HL-60/S4 treated with retinoic acid at 250 ng/mL for 4 days and 3 days (cell line): ENCODE measurements around the gene TIMM17B.

Source experiments
- in situ Hi-C: fragments of 300-500 bp; cut with MboI; formaldehyde crosslinking; loops from 2 replicates; pipeline ENCODE4 v1.7.0; 2022; ENCODE audit warnings: low sequenced_read_pairs

The TIMM17B gene

GRCh38 chrX:48897625-48898306, at the start of gene TIMM17B, which contains the start of gene PQBP1:
TIMM17B (minus strand) TSS chrX:48897768; CDS start chrX:48897749, 19 bp downstream.
PQBP1 (plus strand) TSS chrX:48897930; CDS start chrX:48898510, 580 bp downstream.
- in situ Hi-C loops = no loop called here

GRCh38 chrX:48945517-48946348, 48.2 kb upstream of the TIMM17B start:
- in situ Hi-C loops = no loop called here

GRCh38 chrX:48942895-48943294, 45.3 kb upstream of the TIMM17B start:
- in situ Hi-C loops = no loop called here

- in situ Hi-C loops = no loop called here
Measured at GRCh38 chrX:48940404-48940955, 42.9 kb upstream of the TIMM17B start.

DNA sequence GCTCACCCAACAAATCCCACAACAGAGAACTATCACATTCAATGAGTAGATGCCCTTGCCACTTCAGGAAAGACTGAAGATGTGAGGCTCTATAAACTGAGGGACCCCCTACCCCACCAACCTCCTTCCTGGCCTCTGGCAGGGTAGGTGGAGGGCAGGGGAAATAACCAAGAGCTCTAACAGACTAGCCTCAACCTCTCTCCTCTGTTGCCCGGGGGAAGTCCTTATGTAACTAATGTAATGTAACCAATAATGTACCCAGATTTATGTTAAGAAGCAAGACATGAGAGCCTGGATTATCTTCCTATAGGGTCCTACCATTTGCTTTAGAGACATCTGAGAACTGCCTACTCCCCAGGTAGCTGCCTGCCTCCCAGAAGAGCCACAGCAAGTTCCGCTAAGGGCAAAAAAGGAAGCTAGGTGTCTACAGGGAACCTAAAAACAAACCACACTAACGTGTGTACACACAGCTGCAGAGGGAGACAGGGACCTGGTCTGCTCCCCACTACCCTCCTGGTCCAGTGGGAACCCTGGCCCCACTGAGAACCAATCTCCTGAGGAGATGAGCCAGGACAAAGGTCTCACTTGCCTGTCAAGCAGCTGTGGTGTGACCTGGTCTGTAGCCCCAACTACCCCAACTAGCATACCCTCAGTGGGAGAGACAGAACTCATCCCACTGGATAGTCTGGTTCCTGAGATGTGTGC, 42.1 kb upstream of the TIMM17B start:
- in situ Hi-C loops = no loop called here

DNA sequence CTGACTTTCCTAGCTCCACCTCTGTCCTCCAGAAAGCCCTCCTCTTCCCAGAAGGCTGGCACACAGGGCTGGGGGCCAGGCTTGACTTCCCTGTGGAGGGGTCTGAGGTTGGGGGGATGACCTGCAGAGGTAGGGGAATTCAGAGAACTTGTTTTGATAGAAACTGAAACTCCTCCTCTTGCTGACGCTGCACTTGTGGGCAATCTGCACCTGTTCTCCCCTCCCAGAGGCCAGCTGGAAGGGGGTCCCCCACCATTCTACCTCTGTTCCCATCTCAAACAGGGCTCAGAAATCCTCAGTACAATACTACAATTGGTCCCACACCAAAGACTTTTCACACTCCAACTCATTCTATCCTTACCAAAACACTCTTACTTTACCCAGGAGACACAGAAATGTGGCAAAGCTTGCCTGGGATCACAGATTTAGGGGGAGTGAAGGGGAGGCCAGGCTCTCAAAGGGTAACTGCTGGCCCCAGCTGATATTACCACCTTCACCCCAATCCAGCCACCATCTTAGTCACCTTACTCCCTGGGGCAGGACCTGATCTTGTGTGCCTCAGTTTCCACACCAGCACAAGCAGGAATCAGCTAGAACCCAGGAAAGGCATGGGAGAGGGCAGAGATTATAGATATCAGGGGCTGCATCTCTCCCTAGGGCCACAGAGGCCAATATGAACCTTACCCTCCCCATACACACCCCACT, 41.3 kb upstream of the TIMM17B start:
- in situ Hi-C loops = no loop called here

DNA sequence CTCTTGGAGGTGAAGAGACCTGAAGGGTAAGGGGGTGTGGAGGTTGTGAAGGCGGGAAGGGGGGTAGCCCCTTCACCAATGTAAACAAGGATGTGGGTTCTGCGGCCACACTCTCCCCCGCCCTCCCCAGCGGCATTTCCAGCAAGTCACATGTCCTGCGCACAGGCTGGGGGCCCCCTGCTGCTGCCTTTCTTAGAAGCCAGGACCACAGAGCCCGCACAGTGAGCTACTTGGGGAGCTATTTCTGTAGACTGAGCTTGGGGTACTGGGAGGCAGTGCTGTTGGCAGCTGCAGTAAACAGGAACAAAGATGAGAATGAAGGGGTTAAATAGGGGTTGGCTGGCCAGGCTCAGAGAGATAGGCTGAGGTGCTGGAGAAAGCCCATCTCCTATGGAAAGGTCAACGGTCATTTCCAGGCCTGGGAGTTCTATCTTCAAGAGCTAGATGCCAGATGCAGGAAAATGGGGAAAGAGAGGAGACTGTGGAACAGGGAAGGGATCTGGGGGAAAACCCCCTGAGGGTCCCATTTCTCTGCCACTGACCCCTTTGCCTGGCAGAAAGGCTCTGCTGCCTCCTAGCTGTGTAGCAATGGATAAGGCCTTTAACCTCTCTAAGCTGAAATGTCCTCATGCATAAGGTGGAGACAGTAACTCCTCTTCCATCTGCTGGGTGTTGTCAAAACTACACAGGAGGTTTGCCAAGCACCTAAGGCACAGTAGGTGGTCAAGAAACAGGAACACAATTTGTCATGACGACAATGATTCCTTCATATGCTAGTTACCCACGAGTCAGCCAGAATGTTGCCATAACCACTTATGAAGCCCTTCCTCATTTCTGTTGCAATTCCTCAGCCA, 39.7 kb upstream of the TIMM17B start:
- in situ Hi-C loops = no loop called here

DNA sequence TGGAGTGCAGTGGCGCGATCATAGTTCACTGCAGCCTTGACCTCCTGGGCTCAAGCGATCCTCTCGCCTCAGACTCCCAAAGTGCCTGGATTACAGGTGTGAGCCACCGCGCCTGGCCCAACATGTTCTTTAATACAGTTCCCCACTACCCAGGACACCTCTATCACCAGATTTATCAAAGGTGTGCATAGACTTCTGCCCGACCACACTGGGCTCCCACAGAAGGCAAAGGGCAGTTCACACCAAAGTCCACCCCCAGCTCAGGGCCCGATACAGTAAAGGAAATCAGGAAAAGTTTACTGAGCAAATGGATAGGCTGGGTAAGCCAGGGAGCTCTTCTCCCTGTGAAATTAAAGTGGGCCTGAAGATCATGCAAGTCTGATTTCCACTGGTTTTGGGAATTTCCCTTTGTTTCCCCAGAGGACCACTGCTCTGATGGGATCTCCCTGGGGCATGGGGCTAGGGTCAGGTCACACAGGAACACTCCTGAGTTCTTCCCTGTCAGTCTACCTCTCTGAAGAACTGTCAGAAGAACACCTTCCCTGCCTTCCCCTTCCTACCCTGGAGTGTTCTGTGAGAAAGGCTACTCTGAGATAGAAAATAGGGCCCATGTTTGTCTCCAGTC, 39.0 kb upstream of the TIMM17B start:
- in situ Hi-C loops = no loop called here

GRCh38 chrX:48935301-48935670, 37.7 kb upstream of the TIMM17B start:
- in situ Hi-C loops = no loop called here

DNA sequence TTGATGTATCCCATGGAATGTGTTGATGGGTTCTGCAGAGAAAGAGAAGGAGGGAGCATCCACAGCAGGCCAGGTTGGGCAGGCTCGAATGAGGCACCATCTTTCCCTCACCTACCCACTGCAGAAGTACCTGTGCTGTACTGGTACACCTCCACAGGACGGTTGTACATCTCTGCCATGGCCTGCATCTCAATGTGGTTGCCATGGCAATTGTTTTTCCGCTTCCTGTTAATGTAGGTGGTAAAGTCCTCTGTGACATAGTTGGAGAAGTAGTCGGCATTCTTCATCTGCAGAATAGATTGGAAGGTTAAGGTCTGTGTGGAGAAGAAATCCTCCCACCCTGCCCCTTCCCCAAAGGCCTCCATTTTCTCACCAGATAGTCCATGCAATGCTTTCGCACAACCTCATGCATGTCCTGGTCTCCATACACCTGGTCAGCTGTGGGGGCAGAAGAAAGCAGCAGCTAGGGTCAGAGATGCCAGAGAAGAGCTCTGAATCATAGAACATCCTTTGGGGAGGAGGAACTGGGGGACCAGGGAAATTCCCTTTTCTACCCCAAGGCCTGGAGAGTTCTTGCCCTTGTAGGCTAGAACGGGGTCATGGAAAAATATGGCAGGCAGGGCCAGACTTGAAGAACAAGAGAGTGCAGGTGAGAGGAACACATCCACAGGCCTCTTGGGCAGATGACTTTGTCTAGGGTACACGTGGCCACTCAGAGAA, 37.2 kb upstream of the TIMM17B start:
- in situ Hi-C loops = no loop called here

GRCh38 chrX:48933757-48934156, 36.2 kb upstream of the TIMM17B start:
- in situ Hi-C loops = no loop called here

DNA sequence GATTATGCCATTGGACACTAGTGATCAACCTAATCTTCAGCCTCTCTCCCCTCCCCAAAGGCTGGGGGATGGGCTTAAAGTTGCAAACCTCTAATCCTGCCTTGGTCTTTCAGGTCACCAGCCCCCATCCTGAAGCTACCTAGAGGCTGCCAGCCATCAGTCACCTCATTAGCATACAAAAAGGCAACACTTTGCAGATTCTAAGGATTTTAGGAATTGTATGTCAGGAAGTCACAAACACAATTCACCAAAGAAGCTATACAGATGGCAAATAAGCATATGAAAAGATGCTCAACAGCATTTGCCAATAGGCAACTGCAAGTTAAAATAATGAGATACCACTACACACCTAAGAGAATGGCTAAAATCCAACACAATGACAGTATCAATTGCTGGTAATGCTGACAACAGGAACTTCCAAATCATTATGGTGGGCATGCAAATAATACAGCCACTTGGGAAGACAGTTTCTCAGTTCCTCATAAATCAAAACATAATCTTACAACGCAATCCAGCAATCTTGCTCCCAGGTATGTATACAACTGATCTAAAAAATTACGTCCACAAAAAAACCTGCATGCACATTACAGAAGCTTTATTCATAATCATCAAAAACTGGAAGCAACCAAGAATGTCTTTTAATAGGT, 30.3 kb upstream of the TIMM17B start:
- in situ Hi-C loops = no loop called here

GRCh38 chrX:48927123-48927522, 29.6 kb upstream of the TIMM17B start:
- in situ Hi-C loops = no loop called here

- in situ Hi-C loops = no loop called here
Measured at GRCh38 chrX:48924270-48924669, 26.7 kb upstream of the TIMM17B start.

GRCh38 chrX:48923771-48924170, 26.2 kb upstream of the TIMM17B start:
- in situ Hi-C loops = no loop called here

DNA sequence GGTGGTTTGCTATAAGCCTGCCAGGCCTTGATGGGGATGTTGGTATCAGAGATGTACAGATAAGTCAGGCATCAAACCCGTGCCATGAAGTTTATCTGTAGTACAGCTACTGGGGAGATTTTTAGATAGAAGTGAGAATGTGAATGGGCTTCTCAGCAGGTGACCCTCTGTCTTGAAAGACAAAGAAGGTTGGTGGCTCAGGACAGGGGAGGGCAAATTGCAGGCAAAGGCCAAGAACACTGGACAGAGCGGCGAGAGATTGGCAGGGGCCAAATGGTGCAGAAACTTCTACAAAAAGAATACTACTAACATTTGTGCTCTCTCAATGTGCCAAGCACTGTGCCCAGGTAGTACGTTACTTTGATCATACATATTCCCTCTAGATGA, 23.1 kb upstream of the TIMM17B start:
- in situ Hi-C loops = no loop called here

DNA sequence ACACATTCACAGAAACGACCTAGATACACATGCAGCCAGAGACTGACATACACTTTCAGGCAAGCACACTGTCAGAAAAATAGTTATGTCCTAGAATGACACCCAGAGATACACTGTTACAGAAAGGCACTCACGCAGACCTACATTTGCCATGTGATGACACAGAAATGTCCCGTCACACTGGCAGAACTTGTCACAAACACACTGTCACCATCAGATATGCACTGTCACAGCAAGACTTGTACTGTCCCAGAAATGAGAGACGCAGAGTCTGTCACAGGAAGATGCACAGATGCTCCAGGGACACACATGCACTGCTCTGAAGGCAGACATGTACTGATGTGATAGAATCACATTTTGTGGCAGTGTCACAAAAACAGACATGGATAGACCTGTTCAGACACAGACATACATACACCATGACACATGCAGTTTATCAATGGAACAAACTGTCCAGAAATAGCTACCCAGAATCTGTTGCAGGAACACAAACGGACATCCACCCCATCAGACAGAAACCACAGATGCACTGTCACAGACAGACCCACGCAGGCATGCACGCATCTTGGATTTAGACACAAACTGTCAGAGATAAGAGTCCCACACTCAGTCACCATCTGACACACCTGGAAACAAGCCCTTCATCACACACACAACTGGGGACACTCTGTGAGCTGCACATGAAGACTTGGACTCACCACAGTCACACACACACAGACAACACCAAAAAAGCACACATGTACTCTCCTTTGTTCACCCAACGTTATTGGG, 22.6 kb upstream of the TIMM17B start:
- in situ Hi-C loops = no loop called here
